ENCODE measurements around the gene R3HDM2.

DNA sequence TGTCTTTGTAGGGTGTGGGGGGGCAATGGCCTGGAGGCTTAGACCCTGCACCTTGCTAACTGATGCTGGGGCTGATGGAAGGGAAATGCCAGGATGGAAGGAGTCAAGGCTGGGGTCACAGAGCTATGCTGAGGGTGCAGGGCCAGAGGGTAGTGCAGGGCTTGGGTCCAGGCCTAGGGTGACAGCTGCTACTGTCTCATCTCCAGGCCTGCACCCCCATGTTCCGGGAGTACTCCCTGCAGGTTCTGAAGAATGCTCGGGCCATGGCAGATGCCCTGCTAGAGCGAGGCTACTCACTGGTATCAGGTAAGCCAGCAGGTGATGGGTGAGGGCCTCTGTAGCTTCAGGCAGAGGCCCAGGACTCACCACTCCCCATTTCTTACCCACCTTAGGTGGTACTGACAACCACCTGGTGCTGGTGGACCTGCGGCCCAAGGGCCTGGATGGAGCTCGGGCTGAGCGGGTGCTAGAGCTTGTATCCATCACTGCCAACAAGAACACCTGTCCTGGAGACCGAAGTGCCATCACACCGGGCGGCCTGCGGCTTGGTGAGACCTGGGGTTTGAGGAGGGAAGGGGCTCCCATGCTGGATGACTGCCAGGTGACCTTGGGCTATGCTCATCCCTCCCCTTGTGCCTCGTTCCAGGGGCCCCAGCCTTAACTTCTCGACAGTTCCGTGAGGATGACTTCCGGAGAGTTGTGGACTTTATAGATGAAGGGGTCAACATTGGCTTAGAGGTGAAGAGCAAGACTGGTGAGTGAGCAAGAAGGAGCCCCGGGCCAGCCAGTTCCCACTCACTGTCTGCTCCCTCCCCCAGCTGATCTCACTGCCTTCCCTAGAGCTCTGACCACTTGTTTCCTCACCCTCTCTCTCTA is 197.2 kb downstream of the R3HDM2 start:
- TF ChIP-seq, protein P1, sequence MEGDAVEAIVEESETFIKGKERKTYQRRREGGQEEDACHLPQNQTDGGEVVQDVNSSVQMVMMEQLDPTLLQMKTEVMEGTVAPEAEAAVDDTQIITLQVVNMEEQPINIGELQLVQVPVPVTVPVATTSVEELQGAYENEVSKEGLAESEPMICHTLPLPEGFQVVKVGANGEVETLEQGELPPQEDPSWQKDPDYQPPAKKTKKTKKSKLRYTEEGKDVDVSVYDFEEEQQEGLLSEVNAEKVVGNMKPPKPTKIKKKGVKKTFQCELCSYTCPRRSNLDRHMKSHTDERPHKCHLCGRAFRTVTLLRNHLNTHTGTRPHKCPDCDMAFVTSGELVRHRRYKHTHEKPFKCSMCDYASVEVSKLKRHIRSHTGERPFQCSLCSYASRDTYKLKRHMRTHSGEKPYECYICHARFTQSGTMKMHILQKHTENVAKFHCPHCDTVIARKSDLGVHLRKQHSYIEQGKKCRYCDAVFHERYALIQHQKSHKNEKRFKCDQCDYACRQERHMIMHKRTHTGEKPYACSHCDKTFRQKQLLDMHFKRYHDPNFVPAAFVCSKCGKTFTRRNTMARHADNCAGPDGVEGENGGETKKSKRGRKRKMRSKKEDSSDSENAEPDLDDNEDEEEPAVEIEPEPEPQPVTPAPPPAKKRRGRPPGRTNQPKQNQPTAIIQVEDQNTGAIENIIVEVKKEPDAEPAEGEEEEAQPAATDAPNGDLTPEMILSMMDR (IDR thresholded peaks at IDR 0.05): no peak
- no peak for TF ChIP-seq EP300 (IDR thresholded peaks at IDR 0.05)
